Frontal cortex (tissue), 4 donors: ENCODE measurements around the gene PPP1R16B. TPM values are rescaled to one million over a fixed set of nuclear protein-coding genes. Genes with fewer than 3 reads are reported as not detected.
"Not testable (repeated sequence)": the region's sequence is repeated elsewhere in the genome, so short reads cannot be mapped to it uniquely, and the experiment has no call there.

Experiments
- DNase-seq, 2 donors: peaks; one replicate each; pipeline ENCODE4 v3.0.0; 2012; ENCODE audit warnings: low spot score in 2 of 2
- FAIRE-seq: peaks from 2 replicates; lab custom pipeline; 2012; peaks lifted over from hg19 to GRCh38; lab: Jason Lieb, UNC
- total RNA-seq: library from RNA; depleted of rRNA; stranded (reverse); fragments of >200 nt; gene quantifications from one replicate; pipeline ENCODE4 v1.2.3, GENCODE V29; 2014
- donor health status: control.
- donor health status: control.
- donor health status: control.

PPP1R16B gene
- total RNA-seq, 1 donor from 2014 or later: 10.6 TPM

DNA sequence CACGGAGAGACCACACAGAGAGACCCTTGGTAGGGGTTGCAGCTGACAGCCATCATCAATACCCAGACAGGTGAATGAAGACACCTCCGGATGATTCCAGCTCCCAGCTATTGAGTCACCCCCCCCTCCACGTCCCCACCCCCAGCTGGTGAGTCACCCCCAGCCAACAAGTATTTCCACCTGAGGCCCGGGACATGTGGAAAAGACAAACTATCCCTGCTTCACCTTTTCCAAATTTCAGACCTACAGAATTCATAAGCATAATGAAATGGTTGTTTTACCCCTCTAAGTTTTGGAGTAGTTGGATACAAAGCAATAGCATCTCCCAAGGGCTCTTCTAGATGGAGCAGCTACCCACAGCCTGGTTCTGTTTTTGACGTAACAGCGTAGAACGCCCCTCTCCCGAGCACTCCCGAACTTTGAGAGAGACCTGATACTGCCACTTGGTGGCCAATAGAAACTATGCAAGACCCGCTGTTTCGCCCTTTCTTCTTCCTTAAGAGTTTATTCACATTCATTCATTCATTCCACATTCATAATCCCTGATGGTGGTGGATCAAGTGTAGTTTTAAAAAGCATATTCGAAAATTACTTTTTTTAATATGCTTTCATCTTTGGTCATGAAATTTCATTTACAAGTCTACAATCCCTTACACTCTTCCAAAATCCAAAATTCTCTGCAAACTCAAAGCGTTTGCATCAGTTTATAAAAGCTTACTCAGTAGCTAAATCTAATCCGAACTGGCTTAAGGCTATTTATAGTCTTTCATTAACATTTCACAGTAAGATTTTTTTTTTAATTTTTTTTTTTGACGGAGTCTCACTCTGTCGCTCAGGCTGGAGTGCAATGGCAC lies 15.1 kb upstream of the PPP1R16B start:
- no peak for DNase-seq
- FAIRE-seq: no peak

DNA sequence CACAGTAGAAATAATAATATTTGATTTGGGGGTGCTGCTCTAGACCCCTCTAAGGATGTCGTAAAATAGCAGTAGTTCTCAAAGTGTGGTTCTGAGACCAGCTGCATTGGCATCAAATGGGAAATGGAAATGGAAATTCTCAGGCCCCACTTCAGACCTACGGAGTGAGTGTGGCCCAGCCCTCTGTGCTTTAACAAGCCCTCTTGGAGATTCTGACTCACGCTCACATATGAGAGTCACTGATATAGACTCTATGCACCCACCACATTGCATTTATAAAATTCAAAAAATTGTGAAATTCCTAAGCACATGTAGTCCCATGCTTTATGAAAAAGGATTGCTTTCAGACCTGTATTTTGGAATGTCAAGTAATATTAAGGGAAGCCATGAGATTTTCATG lies 14.2 kb upstream of the PPP1R16B start:
- FAIRE-seq (no peak), DNase-seq (no peak)

DNA sequence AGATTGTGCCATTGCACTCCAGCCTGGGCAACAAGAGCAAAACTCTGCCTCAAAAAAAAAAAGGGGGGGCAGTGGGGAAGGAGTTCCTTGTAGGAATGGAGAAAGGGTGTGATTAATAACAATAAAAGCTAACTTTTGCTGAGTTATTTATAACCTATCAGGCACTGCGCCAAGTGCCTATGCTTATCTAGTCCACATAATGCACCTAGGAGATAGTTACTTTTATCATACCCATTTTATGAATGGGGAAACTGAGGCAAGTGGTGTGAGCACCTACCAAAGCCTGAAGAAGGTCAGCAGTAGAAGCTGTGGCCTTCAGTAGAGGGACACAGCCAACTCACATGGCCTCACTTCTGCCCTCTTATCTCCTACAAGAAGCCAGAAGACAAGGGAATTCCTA lies 13.6 kb upstream of the PPP1R16B start:
- FAIRE-seq: no peak
- no peak for DNase-seq

DNA sequence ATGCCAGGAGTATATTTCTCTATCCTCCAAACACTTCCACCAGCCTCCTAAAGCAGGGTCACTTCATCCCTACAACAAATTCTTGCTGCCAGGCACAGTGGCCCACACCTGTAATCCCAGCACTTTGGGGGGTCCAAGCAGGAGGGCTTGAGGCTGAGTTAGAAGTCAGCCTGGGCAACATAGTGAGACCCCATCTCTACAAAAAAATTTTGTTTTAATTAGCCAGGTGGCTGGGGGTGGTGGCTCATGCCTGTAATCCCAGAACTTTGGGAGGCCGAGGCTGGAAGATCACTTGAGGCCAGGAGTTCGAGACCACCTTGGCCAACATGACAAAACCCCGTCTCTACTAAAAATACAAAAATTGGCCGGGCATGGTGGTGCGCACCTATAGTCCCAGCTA lies 11.4 kb upstream of the PPP1R16B start:
- FAIRE-seq: not testable (repeated sequence)

DNA sequence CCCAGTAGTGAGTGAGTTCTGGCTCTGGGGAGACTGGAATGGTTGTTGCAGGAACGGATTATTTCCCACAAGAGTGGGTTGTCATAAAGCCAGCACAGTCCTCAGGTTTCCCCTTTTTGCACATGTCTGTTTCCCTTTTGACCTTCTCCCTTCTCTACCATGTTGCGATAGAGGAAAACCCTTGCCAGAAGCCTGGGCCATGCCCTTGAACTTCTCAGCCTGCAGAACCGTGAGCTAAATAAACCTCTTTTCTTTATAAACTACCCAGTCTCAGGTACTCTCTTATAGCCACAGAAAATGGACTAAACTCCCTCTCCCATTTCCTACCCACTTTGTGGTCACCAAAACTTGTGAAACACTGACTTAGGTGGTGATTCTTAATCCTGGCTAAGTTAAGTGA lies 7.2 kb upstream of the PPP1R16B start:
- no peak for FAIRE-seq
- DNase-seq: no peak

More for the DNA sequence above, 11.4 kb upstream of the PPP1R16B start:
- not testable (repeated sequence) for DNase-seq

DNA sequence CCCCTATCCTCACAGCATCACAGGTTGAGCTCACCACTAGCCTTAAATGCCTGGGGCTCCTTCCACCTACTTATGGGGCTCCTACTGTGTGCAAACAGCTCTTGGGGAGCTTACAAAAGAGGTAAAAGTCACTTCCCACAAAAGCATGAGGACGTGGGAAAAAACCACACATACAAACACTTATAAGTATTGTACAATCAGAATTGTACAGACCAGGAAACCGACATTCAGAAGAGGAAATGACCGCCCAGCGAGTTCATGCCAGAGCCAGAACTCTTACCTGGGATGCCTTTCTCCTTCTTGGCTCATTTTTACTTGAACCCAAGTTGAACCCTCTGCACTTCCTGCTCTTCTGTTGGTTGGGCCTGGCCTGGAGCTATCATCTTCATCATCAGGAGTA lies 6.3 kb upstream of the PPP1R16B start:
- no peak for DNase-seq
- FAIRE-seq: no peak

DNA sequence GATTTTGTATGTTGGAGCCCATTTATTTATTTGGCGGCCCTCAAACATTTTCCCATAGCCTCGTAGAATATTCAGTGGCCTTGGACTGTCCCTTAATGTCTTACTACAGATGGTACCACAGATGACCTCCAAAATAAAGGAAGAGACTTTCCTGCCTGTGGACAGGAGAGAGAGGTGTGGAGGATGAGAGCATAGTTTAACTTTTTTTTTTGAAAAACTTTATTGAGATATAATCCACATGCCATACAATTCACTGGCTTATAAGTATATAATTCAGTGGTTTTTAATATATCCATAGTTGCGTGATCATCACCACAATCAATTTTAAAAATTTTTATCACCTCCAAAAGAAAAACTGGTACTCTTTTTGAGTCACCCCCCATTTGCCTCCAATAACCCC lies 4.6 kb upstream of the PPP1R16B start:
- FAIRE-seq (no peak), DNase-seq (no peak)

DNA sequence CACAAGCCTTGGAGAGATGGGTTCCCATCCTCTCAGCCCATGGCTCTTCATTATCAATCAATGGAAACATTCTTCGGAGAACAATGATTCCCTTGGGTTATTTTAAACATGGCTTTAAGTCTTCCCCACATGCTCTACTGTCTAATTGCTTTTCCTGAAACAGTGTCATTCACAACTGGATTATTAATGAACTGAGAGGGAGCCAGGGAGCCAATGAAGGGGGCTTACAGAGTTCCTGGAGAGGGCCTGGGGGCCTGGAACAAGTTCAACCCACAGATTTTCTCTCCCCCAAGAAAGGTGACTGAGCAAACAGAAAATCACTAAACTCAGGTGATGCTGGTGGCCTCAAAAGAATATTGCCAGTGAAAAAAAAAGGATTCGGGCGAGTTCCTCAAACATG lies 1.3 kb upstream of the PPP1R16B start:
- DNase-seq: no peak
- no peak for FAIRE-seq

DNA sequence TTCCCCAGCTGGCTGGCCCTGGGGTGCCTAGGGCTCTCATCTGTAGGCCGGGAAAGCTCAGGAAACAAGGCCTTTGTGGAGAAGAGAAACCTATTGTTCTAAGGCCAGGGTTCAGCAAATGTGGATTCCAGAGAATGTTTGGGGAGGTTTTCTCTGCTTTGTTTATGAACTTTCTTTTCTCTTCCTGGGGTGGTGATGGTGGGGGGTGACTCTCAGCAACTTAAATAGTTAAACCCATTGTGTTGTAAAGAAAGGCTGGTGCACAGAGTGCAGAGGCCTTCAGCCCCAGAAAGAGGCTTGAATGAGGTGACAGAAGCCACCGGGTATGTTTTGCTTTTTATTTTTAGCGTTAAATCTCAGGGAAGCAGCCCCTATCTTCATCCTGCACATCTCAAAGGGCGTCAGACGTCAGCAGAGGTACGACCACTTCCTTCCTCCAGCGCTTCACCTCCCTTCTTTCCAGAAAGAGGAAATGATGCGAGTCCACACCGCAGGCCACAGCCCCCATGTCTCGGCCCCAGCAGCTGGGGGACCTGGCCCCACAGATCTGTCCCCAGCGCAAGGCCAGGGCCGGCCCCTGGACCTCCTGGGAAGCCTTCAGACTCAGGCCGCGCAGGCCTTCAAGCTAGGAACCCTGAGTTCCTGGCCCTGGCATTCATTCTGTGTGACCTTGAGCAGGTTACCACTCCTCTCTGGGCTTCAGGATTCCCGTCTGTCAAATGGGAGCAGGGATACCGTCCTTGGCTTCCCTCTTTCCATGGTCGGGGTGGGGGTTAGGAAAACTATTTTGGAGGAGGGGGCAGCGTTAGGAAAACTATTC lies 605 bp upstream of the PPP1R16B start:
- FAIRE-seq (no peak), DNase-seq (no peak)

DNA sequence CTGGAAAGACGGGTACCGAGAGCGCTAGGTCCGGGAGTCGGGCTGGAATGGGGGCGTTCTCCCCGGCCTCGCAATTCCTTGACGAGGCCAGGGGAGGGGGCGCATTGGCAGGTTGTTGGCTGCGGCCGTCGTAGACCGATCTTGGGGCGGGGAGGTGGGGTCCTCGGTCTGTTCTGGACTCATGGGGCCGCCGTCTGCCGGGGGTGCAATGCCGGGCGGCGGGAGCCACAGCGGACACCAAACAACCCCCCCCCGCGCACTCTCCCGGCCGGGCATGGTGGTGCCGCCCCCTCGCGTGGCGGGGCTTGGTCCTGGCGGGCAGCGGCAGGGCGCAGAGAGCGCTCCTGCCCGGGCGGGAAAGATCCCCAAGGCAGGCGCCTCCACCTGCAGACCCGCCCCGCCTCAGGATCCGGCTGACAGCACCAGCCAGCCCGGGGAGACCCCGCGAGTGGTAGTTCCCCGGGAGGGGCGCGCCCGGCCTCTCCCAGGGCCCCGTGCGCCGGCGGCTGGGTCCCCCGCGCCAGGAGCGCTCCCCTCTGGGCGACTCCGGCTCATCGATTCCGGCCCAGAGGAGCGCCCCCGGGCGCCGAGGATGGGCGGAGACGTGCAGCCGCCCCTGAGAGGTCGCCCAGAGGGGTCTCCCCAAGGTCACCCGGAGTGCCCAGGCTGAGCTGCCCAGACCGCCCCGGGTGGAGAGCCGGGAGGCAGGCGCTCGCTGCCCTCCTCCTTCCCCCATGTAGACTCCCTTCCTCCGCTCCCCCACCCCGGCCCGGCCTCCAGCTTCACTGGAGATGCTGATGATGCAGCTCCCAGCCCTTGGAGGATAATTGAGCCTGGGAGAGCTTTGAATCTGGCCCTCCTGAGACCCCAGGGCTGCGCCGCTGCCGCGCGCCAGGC lies 709 bp downstream of the PPP1R16B start:
- no peak for FAIRE-seq
- DNase-seq: peak in 1 of 2 donors; percentile 52

DNA sequence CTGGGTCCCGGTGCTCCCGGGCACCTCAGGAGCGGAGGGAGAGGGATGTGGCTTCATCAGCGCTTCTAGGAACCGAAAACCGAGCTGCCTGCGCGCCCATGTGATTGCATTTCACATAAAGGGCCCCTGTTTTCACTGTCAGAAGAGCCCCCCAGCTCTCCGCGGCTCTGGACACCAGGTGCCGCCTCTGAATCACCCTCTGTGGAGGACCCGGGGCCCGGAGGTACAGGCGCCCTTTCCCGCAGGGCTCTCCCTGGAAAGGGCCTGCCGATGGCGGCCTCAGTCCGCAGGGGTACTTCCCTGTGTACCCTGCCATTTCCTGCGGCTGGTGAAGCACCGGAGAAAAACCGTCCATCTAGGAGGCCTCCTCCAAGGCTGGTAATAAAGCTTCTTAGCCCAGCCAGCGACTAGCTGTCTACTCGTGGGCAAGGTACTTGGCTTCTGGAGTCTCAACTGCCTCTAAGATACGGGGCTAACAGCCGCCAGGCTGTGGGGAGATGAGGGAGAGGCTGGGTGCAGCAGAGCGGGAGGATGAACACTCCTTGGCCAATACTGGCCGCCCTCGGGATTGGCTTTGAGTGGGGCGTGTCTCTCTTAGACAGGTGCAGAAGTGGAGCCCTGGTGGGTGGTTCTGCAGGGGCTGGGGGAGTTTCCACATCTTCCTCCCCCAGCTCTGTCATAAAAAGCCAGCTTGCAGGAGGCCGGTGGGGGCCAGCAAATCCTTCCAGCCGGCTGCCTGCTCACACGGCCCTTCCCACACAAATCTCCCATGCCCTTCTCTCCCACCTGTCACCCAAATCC lies 1.6 kb downstream of the PPP1R16B start:
- no peak for DNase-seq
- no peak for FAIRE-seq

DNA sequence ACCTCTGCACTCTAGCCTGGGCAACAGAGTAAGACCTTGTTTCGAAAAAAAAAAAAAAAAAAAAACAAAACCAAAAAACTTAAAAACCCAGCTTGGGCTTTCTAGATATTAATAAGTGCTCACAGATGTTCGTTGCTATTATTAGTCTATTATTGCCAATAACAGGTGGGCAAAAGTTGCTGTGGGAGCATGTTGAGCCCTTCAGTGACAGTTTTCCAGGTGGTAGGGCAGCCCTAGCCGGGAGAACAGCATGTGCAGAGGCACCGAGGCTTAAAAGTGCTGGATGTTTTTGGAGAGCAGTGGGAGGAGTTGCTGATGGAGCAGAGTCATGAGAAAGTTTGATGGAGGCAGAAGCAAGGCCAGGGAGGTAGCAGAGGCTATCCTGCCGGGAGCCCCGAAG lies 4.4 kb downstream of the PPP1R16B start:
- no peak for DNase-seq
- no peak for FAIRE-seq

DNA sequence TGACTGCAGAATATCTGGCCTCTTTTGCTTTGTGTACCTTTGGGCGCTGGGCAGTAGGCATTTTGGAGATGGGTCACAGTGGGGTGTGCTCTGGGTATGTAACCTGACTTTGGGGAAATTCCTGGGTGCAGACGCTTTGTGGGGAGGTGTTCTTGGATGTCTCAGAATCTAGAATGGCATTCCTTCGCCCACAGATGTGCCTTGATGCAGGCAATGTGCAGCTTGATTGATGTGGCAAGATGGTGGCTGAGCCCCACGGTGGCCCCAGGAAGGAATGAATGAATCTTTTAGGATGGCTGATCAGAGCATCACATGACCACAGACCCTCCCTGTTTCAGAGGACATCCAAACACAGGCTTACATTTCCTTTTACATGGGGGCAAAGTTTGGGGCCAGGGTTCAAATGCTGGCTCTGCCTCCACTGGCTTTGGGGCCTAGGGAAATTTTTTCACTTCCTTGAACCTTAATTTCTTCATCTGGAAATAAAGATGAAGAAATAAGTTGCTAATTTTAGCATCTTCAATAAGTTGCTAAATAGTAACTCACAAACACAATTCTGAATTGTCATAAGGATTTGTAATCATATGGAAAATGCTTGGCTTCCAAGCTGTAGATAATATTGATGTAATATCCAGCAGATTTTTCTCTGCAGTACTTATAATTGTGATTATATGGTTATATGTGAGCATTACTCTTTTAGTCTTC lies 5.6 kb downstream of the PPP1R16B start:
- FAIRE-seq: no peak
- DNase-seq: no peak

DNA sequence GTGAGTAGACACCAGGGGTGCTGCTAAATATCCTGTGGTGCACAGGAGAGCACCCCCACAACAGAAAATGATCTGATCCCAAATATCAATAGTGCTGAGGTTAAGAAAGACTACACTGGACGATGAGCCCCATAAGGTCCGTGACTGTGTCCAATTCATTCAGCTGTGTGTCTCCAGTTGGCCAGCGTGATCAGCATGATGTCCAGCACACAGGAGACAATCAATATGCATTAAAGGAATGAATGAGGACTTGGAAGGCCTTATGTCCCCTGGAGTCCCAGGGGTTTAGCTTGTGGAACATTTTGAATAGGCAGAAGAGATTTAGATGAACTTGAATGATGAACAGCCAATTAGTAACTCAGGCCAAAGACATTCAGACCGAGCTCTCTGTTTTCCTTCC lies 6.3 kb downstream of the PPP1R16B start:
- DNase-seq (no peak), FAIRE-seq (no peak)

DNA sequence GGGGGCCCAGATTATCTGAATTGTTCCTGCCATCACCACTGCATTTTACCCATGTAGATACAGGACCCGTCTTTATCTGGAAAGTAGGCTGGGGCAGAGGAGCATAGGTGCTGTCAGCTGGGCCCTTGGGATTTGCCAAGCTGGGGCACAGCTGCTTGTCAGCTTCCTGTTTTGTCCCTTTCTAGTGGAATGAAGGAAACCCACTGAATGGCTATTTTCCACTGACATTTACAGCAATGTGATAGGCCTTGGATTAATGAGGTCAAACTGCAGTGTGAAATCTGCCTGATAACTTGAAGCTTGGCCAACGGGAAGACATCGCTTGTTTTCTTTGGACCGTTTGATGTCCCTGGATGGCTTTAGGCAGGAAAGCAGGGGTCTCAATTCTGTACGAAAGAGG lies 6.7 kb downstream of the PPP1R16B start:
- DNase-seq: no peak
- no peak for FAIRE-seq

DNA sequence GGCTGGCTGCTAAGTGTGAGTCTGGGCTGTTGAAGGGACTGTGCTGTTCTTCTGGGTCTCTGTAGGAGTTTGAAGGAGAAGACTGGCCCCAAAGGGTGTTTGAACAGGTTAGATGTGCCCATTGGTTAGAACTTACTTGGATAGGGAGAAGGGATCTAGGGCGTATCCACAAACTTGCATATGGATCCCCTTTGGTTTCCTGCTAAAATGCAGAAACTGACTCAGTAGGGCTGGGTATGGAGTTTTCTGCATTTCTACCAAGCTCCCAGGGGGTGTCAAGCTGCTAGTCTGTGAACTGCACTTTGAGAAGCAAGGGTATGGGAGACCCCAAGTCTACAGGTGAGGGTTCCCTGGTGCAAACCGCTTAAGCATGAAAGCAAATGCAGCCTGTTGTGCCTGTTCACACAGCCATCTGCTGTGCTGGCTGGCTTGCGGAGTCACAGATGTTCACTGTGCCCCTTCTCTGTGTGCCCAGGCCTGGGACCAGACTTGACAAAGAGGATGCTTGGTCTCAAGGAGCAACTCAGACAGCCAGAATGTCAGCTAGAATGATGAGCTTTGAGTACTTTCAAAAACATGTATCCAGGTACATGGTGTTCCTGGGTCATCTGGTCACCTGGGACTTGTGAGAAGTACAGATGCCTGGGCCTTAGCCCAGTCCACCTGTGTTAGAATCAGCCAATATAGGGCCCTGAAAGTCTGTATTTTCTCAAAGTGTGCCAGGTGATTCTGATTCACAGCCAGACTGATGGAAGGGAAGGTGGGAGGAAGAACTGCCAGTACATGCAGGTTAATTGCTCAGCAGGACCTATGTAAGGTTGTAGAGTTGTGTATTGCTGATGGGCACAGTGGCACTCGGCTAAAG lies 7.4 kb downstream of the PPP1R16B start:
- FAIRE-seq (no peak), DNase-seq (no peak)

DNA sequence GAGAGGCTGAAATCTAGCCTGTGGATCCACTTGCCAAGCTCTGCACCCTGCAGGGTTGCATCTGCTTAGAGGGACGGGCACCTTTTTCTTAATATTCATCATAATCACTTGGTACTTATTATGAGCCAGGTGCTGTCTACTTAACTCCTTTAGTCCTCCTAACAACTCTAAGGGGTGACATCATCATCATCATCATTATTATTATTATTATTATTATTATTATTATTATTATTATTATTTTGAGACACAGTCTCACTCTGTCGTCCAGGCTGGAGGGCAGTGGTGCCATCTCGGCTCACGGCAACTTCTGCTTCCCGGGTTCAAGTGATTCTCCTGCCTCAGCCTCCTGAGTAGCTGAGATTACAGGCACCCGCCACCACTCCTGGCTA lies 8.1 kb downstream of the PPP1R16B start:
- DNase-seq, FAIRE-seq: not testable (repeated sequence)

DNA sequence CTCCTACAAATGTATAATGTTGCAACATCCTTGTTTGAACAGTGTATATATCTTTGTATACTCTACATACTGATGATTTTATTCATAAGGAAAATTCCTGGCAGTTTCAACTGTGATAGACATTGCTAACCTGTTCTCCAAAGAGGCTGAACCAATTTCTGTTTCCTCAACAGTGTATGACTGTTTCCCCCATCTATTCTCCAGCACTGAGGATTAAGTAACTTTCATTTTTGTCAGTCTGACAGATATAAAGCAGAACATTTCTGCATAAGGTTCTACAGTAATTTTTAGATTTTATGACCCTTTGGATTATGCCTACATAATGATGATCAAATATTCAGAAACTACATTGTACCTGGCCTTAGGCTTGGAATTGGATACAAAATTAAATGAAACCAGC lies 9.9 kb downstream of the PPP1R16B start:
- FAIRE-seq: no peak
- no peak for DNase-seq
